GM21717 (cell line): Measurements from ENCODE around the gene TBX3.

Experiments
- ATAC-seq: cut with Tn5 transposase; IDR thresholded peaks from one replicate; pipeline ENCODE4 v1.9.1; 2021; ENCODE audit warnings: mild to moderate bottlenecking, moderate library complexity; ENCODE audit not compliant: unreplicated experiment

TBX3 gene

DNA sequence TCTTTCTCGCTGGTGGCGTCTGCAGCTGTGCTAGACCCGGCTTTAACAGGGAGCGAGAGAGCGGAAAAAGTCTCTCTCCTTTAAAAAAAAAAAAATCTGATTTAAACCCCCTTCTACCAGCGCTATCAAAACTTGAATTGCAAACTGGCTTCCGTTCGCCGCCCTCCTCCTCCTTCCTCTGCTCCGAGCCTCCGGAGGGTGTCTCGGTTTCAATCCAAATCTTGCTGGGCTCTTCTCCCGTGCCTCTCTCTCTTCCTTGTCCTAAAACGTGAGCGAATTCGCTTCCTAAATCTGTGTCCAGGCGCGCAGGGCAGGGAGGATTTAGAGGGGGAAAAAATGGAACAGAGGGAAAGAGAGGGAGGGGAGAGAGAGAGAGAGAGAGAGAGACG, 272 bp downstream of the TBX3 start:
- ATAC-seq: no peak

- no peak for ATAC-seq
These were observed 928 bp downstream of the TBX3 start for GRCh38 chr12:114682785-114683708.

- ATAC-seq: no peak
These were observed 1.7 kb downstream of the TBX3 start for GRCh38 chr12:114682106-114682784.

DNA sequence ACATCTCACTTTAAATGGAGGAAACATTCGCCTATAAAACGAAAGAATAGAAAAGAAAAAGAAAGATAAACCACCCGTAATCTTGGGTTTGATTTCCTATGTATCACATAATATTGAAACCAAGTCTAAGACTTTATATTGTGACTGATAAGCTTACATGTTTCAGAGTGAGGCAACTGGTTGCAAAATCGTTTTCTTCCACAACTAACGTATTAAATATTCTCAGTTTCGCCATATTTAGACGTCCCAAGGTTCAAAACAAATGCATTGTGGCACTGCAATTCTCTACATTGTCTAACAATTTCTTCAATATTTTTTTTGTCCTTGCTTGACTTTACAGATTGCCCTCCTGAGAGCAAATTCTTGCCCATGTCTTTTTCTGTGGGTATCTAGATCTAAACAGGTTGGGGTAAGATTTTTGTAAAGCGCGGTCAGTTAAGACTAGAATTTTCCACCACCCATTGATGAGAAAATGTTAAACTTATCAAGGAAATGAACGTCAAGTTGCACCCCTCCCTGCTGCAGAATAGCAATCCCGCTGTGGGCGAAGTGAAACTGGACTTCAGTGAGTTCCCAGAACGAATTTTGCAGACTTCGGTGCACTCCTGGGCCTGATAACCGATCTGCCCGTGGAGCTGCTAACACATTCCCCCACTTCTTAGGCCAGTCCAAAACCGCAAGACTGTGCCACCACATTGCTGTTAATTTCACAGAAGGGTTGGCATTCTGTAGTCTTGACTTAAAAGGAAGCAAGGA, 2.7 kb downstream of the TBX3 start:
- no peak for ATAC-seq

GRCh38 chr12:114680604-114681069, 3.3 kb downstream of the TBX3 start:
- ATAC-seq: no peak

DNA sequence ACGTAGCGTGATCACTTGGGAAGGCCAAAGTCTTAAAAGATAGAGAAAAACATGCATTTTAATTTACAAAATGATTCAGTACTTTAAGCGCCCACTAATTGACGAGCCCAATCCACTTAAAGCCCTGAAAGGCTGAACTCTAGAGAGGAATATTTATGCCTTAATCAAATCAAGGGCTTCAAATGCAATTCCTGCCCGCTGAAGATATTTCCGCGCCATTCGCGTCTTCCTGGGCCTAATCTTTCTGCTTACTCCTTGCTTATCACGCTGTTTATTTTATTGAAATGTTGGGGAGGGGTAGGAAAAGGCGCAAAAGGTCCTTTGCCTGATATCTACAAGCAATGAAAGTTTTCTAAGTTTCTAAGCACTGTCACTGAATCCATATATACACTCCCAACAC, 4.0 kb downstream of the TBX3 start:
- no peak for ATAC-seq

GRCh38 chr12:114679452-114679875, 4.5 kb downstream of the TBX3 start:
- no peak for ATAC-seq

DNA sequence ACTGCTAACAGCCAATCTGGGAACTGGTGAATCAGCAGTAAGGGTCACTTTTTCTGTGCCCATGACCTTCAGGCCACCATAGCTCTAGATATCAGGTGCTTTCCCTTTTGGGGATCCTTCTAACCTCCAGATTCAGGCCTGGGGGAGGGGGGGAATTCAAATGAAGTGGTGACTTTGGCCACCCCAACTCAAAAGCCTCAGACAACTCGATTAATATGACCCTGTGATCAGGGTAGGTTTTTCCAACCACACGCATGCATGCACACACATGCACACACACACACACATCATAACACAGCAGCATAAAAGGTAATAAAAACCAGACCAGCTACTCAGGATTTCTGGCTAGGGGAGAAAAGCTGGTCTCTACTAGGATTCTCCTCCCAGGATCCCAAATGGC, 5.3 kb downstream of the TBX3 start:
- no peak for ATAC-seq

DNA sequence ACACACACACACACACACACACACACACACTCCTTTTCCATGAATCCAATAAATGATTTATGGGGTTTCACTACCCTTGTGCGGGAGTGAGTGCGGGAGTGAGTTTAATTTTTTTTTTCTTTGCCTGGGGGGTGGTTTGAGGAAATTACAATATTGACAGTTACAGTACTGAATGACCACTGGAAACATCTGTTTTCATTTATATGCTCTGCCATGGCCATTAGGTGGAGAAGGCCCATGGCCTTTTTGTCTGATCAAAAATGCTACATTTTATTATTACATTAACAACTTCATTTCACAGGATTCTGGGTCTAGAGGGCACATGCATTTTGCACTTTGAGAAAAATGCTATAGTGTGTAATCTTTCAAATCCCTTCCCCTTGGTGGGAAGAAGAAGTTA, 5.9 kb downstream of the TBX3 start:
- ATAC-seq: no peak

DNA sequence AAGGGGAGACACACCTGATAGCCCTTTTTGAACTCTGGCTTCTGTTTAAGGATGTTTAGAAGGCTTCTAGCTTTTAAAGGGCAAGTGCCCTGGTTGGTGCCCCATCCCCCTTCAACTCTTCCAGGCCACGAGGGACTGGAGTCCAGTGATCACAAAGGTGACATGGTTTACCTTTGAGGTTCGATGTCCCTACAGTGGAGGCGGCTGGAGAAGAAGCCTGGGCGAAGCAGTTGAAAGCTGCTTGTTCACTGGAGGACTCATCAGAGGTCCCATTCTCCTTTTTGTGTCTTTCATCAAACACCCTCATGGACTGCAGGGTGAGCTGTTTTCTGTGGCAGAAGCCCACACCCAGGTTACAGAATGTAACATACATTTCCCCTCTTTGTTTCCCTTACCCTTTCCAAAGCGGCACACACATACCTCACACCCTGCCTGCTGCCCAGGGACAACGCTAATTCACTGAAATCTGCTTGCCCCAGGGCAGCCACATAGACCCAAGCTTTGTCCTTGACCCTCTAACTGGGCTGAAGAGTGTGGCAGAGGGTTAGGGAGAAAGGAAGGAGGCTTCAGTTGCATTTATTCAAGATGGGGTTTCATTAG, 7.7 kb downstream of the TBX3 start:
- no peak for ATAC-seq

DNA sequence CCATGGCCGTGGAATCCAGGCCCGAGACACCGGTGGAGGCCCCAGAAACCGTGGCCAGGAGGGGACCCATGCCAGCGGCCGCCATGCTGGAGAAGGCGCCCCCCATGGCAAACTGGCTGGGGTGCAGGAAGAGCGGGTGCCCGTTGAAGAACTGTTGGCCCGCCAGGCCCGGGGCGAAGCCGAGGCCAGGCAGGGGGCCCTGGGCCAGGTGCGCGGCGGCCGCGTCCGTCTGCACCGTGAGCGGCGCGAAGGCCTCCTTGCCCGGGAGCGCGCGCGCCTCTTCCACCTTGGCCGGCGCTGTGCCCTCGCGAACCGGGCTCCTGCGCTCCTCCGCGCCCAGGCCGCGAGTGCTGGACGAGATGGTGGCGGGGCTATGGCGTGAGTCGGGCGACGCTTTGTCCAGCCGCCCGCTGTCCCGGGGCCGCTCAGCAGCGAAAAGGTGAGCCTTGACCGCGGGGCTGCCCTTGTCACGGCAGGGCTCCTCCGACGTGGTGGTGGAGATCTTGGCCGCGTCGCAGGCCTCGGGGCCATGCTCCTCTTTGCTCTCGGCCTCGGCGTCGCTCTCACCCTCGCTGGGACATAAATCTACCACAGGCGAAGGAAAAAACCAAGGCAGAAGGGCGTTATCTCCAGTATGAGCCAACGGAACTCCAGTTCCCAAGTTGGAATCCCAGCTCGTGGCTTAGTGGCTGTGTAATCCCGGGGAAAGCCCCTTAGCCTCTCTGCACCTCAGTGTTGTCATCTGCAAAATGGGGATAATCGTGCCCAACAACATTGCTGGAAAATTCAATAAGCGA, 9.5 kb downstream of the TBX3 start:
- ATAC-seq: no peak

DNA sequence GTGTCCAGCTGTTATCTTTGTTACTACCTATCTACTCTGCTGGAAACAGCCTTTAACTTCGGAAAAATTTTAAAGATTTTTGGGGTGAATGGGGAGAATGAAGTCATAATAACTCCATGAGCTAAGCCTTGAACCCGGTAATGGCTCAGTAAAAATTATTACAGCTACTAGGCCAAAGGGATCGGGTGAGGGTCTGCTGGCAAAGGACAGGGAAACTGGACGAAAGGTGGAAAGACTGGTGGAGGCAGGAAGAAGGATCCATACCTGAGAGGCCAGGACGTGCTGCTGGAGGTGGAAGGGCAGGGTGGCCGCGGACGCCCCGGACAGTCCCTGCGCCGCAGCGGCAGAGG, 10.1 kb downstream of the TBX3 start:
- ATAC-seq: no peak

- ATAC-seq: no peak
These were observed 10.7 kb downstream of the TBX3 start for GRCh38 chr12:114673169-114673833.

DNA sequence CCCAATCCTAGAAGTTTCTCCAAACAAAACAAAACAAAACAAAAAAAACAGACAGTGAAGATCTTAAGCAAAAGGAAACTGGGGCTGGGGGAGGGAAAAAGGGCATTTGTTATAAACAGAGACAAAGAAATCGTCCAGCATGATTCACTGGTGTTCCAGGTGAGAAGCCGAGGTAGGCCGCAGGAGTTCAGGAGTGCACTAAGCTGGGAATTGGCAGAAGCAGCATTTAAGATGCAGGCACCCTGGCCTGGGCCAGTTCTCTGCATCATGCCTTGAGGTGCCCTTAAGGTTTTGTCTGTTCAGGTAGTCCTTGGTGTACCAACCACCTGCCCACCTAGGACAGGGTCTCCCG, 11.2 kb downstream of the TBX3 start:
- no peak for ATAC-seq

- no peak for ATAC-seq
These were observed 12.2 kb downstream of the TBX3 start for GRCh38 chr12:114671443-114672411.

GRCh38 chr12:114671066-114671442, 12.9 kb downstream of the TBX3 start:
- no peak for ATAC-seq

GRCh38 chr12:114670291-114670980, 13.5 kb downstream of the TBX3 start:
- ATAC-seq: no peak
